Keratinocyte (primary cell): Measurements from ENCODE around the gene NELL1. TPM values are rescaled to one million over a fixed set of nuclear protein-coding genes. Genes with fewer than 3 reads are reported as not detected.

Source experiments
- DNase-seq: peaks from one replicate; pipeline ENCODE4 v3.0.0-alpha.2; 2011; ENCODE audit warnings: low read depth, missing footprints, low spot score
- FAIRE-seq: peaks from 2 replicates; lab custom pipeline; 2011; peaks lifted over from hg19 to GRCh38; lab: Jason Lieb, UNC
- H2AFZ ChIP-seq: 2 replicates; pipeline ENCODE4 v1.6.0; 2012; ENCODE audit warnings: low read length, control low read depth, inconsistent platforms; ENCODE audit not compliant: control insufficient read depth
- H3K27ac ChIP-seq: 2 replicates; pipeline ENCODE4 v1.5.1; 2011; ENCODE audit warnings: low read length; ENCODE audit not compliant: control insufficient read depth, insufficient read depth
- H3K27me3 ChIP-seq: 3 replicates; pipeline ENCODE4 v1.6.0; 2011; ENCODE audit warnings: low read length; ENCODE audit not compliant: control insufficient read depth, insufficient read depth; ENCODE audit errors: extremely low read depth
- H3K36me3 ChIP-seq, 2 experiments: 2 replicates in 1 of 2; 3 replicates in 1 of 2; pipeline ENCODE4 v1.5.1; 2011; ENCODE audit warnings: low read length in 2 of 2, mild to moderate bottlenecking in 1 of 2; ENCODE audit not compliant: control insufficient read depth in 2 of 2, insufficient read depth in 2 of 2; ENCODE audit errors: extremely low read depth in 1 of 2
- H3K4me1 ChIP-seq: 3 replicates; pipeline ENCODE4 v1.5.1; 2011; ENCODE audit warnings: low read length; ENCODE audit not compliant: control insufficient read depth, insufficient read depth; ENCODE audit errors: extremely low read depth
- H3K4me2 ChIP-seq: 3 replicates; pipeline ENCODE4 v1.6.0; 2011; ENCODE audit warnings: low read depth, low read length; ENCODE audit not compliant: control insufficient read depth, insufficient read depth; ENCODE audit errors: extremely low read depth
- H3K4me3 ChIP-seq, 3 experiments: fragments of 200-600 bp in 1 of 3; sonication (generic) in 1 of 3; 2 replicates in 2 of 3; 3 replicates in 1 of 3; pipeline ENCODE4 v1.5.1; 2011 to 2016; ENCODE audit warnings: low read length in 3 of 3, mild to moderate bottlenecking in 3 of 3, control low read depth in 2 of 3, inconsistent platforms in 1 of 3, low read depth in 1 of 3, mixed read lengths in 1 of 3, mixed run types in 1 of 3, moderate library complexity in 1 of 3; ENCODE audit not compliant: control insufficient read depth in 2 of 3, insufficient read depth in 2 of 3; ENCODE audit errors: extremely low read depth in 1 of 3
- H3K79me2 ChIP-seq: 2 replicates; pipeline ENCODE4 v1.6.0; 2012; ENCODE audit warnings: low read length; ENCODE audit not compliant: control insufficient read depth, insufficient read depth
- H3K9ac ChIP-seq: 3 replicates; pipeline ENCODE4 v1.6.0; 2011; ENCODE audit warnings: low read length; ENCODE audit not compliant: control insufficient read depth, insufficient read depth; ENCODE audit errors: extremely low read depth
- H3K9me1 ChIP-seq: 3 replicates; pipeline ENCODE4 v1.6.0; 2011; ENCODE audit warnings: low read length; ENCODE audit not compliant: control insufficient read depth, insufficient read depth; ENCODE audit errors: extremely low read depth
- H3K9me3 ChIP-seq: 2 replicates; pipeline ENCODE4 v1.5.1; 2012; ENCODE audit warnings: low read depth, low read length; ENCODE audit not compliant: control insufficient read depth
- H4K20me1 ChIP-seq: 3 replicates; pipeline ENCODE4 v1.6.0; 2011; ENCODE audit warnings: low read length; ENCODE audit not compliant: control insufficient read depth, insufficient read depth; ENCODE audit errors: extremely low read depth
- EZH2 ChIP-seq: IDR thresholded peaks from one replicate; pipeline ENCODE4 v1.6.1; 2012; ENCODE audit warnings: inconsistent platforms, mild to moderate bottlenecking, low read length, moderate library complexity
- dilution Hi-C: fragments of 300-500 bp; cut with MboI; formaldehyde crosslinking; loops from one replicate; pipeline ENCODE4 v1.7.0; 2020; ENCODE audit warnings: low sequenced_read_pairs; ENCODE audit not compliant: extremely low pct_ligation_motif_present
- polyA plus RNA-seq, 5 experiments: library from polyadenylated mRNA; depleted of rRNA in 3 of 5; stranded (reverse) in 3 of 5; stranded (forward) in 1 of 5; unstranded in 1 of 5; fragments of >200 nt; gene quantifications; 1 replicate in 1 of 5; 2 replicates in 3 of 5; 3 replicates in 1 of 5; pipeline versions ENCODE4 v1.2.1 to v1.2.3, GENCODE V29; 2011 to 2012; ENCODE audit warnings: missing spikeins in 2 of 5, low read depth in 1 of 5, low replicate concordance in 1 of 5
- TF ChIP-seq, protein P1 (sequence below), 3 experiments: IDR thresholded peaks in 1 of 3; conservative IDR thresholded peaks in 1 of 3; optimal IDR thresholded peaks in 1 of 3; 2 replicates in 2 of 3; 3 replicates in 1 of 3; pipeline versions ENCODE3 to v1.5.1; 2011; ENCODE audit warnings: low read length in 3 of 3, mild to moderate bottlenecking in 3 of 3, moderate library complexity in 2 of 3, control low read depth in 1 of 3, inconsistent platforms in 1 of 3; ENCODE audit not compliant: insufficient read depth in 2 of 3; ENCODE audit errors: extremely low read depth in 1 of 3

NELL1 gene
- polyA plus RNA-seq, 1 donor (not counting 4 experiments of a cell fraction or from before 2014, with no cell fraction given), result not detected

GRCh38 chr11:21254055-21254454 lies 584.7 kb downstream of the NELL1 start:
- H3K4me1 ChIP-seq, result no peaks in the 10 kb centered on the region
- no peaks in the 10 kb centered on the region for H3K27me3 ChIP-seq
- no peak for DNase-seq
- no peaks in the 10 kb centered on the region for H3K79me2 ChIP-seq
- H3K4me3 ChIP-seq, result no peak overlapping the region
- H3K36me3 ChIP-seq, result no peaks in the 10 kb centered on the region
- FAIRE-seq, result no peak
- TF ChIP-seq EZH2, result no peak
- TF ChIP-seq, protein P1, sequence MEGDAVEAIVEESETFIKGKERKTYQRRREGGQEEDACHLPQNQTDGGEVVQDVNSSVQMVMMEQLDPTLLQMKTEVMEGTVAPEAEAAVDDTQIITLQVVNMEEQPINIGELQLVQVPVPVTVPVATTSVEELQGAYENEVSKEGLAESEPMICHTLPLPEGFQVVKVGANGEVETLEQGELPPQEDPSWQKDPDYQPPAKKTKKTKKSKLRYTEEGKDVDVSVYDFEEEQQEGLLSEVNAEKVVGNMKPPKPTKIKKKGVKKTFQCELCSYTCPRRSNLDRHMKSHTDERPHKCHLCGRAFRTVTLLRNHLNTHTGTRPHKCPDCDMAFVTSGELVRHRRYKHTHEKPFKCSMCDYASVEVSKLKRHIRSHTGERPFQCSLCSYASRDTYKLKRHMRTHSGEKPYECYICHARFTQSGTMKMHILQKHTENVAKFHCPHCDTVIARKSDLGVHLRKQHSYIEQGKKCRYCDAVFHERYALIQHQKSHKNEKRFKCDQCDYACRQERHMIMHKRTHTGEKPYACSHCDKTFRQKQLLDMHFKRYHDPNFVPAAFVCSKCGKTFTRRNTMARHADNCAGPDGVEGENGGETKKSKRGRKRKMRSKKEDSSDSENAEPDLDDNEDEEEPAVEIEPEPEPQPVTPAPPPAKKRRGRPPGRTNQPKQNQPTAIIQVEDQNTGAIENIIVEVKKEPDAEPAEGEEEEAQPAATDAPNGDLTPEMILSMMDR (optimal IDR thresholded peaks at IDR 0.05 in 1 of 3, IDR thresholded peaks at IDR 0.05 in 1 of 3, conservative IDR thresholded peaks at IDR 0.05 in 1 of 3; ENCODE audit: extremely low read depth in 1 of 3, insufficient read depth in 2 of 3, low read length in 3 of 3), result no peak
- H3K9ac ChIP-seq, result no peak overlapping the region
- dilution Hi-C loops, result no loop called here
- H3K27ac ChIP-seq, result no peak overlapping the region
- H4K20me1 ChIP-seq, result no peaks in the 10 kb centered on the region
- H3K4me2 ChIP-seq, result no peak overlapping the region
- no peak overlapping the region for H2AFZ ChIP-seq
- H3K9me3 ChIP-seq, result no peaks in the 10 kb centered on the region
- H3K9me1 ChIP-seq, result no peaks in the 10 kb centered on the region

DNA sequence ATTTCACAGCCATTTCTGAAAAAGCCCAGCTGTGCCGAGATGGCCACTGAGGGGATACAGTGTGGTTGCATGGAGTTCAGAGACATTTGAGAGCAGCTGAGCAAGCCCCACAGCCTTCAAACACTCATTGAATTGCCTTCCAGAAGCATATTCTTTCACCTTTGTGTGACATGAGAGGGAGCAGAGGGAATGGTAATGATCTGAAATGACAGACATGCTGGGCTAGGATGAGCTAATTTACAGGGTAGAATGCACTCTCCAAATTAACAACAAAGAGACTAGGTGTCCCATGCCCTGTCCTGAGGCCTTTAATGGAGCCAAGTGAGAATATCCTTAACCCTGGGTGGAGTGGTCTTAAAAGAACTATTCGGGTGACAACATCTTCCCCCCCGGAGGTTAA lies 585.4 kb downstream of the NELL1 start:
- dilution Hi-C loops, result no loop called here

More for the DNA sequence above, 585.4 kb downstream of the NELL1 start:
- no peak for DNase-seq
- TF ChIP-seq EZH2, result no peak
- TF ChIP-seq, protein P1 (optimal IDR thresholded peaks at IDR 0.05 in 1 of 3, IDR thresholded peaks at IDR 0.05 in 1 of 3, conservative IDR thresholded peaks at IDR 0.05 in 1 of 3; ENCODE audit: extremely low read depth in 1 of 3, insufficient read depth in 2 of 3, low read length in 3 of 3), result no peak
- Histone ChIP-seq H3K4me2 (no peak overlapping the region), H3K36me3 (no peaks in the 10 kb centered on the region), H3K4me1 (no peaks in the 10 kb centered on the region), H3K4me3 (no peak overlapping the region), H3K9me3 (no peaks in the 10 kb centered on the region), H3K27me3 (no peaks in the 10 kb centered on the region), H4K20me1 (no peaks in the 10 kb centered on the region), H3K9ac (no peak overlapping the region), H3K27ac (no peak overlapping the region), H3K9me1 (no peaks in the 10 kb centered on the region), H2AFZ (no peak overlapping the region), H3K79me2 (no peaks in the 10 kb centered on the region)
- FAIRE-seq, result no peak
